Keratinocyte (primary cell): Measurements from ENCODE around the gene BCAS3. TPM values are rescaled to one million over a fixed set of nuclear protein-coding genes. Genes with fewer than 3 reads are reported as not detected.

Experiments used
- DNase-seq: peaks from one replicate; pipeline ENCODE4 v3.0.0-alpha.2; 2011; ENCODE audit warnings: low read depth, missing footprints, low spot score
- FAIRE-seq: peaks from 2 replicates; lab custom pipeline; 2011; peaks lifted over from hg19 to GRCh38; lab: Jason Lieb, UNC
- H2AFZ ChIP-seq: 2 replicates; pipeline ENCODE4 v1.6.0; 2012; ENCODE audit warnings: low read length, control low read depth, inconsistent platforms; ENCODE audit not compliant: control insufficient read depth
- H3K27ac ChIP-seq: 2 replicates; pipeline ENCODE4 v1.5.1; 2011; ENCODE audit warnings: low read length; ENCODE audit not compliant: control insufficient read depth, insufficient read depth
- H3K27me3 ChIP-seq: 3 replicates; pipeline ENCODE4 v1.6.0; 2011; ENCODE audit warnings: low read length; ENCODE audit not compliant: control insufficient read depth, insufficient read depth; ENCODE audit errors: extremely low read depth
- H3K36me3 ChIP-seq, 2 experiments: 2 replicates in 1 of 2; 3 replicates in 1 of 2; pipeline ENCODE4 v1.5.1; 2011; ENCODE audit warnings: low read length in 2 of 2, mild to moderate bottlenecking in 1 of 2; ENCODE audit not compliant: control insufficient read depth in 2 of 2, insufficient read depth in 2 of 2; ENCODE audit errors: extremely low read depth in 1 of 2
- H3K4me1 ChIP-seq: 3 replicates; pipeline ENCODE4 v1.5.1; 2011; ENCODE audit warnings: low read length; ENCODE audit not compliant: control insufficient read depth, insufficient read depth; ENCODE audit errors: extremely low read depth
- H3K4me2 ChIP-seq: 3 replicates; pipeline ENCODE4 v1.6.0; 2011; ENCODE audit warnings: low read depth, low read length; ENCODE audit not compliant: control insufficient read depth, insufficient read depth; ENCODE audit errors: extremely low read depth
- H3K4me3 ChIP-seq, 3 experiments: fragments of 200-600 bp in 1 of 3; sonication (generic) in 1 of 3; 2 replicates in 2 of 3; 3 replicates in 1 of 3; pipeline ENCODE4 v1.5.1; 2011 to 2016; ENCODE audit warnings: low read length in 3 of 3, mild to moderate bottlenecking in 3 of 3, control low read depth in 2 of 3, inconsistent platforms in 1 of 3, low read depth in 1 of 3, mixed read lengths in 1 of 3, mixed run types in 1 of 3, moderate library complexity in 1 of 3; ENCODE audit not compliant: control insufficient read depth in 2 of 3, insufficient read depth in 2 of 3; ENCODE audit errors: extremely low read depth in 1 of 3
- H3K79me2 ChIP-seq: 2 replicates; pipeline ENCODE4 v1.6.0; 2012; ENCODE audit warnings: low read length; ENCODE audit not compliant: control insufficient read depth, insufficient read depth
- H3K9ac ChIP-seq: 3 replicates; pipeline ENCODE4 v1.6.0; 2011; ENCODE audit warnings: low read length; ENCODE audit not compliant: control insufficient read depth, insufficient read depth; ENCODE audit errors: extremely low read depth
- H3K9me1 ChIP-seq: 3 replicates; pipeline ENCODE4 v1.6.0; 2011; ENCODE audit warnings: low read length; ENCODE audit not compliant: control insufficient read depth, insufficient read depth; ENCODE audit errors: extremely low read depth
- H3K9me3 ChIP-seq: 2 replicates; pipeline ENCODE4 v1.5.1; 2012; ENCODE audit warnings: low read depth, low read length; ENCODE audit not compliant: control insufficient read depth
- H4K20me1 ChIP-seq: 3 replicates; pipeline ENCODE4 v1.6.0; 2011; ENCODE audit warnings: low read length; ENCODE audit not compliant: control insufficient read depth, insufficient read depth; ENCODE audit errors: extremely low read depth
- CTCF ChIP-seq, 3 experiments: IDR thresholded peaks in 1 of 3; conservative IDR thresholded peaks in 1 of 3; optimal IDR thresholded peaks in 1 of 3; 2 replicates in 2 of 3; 3 replicates in 1 of 3; pipeline versions ENCODE3 to v1.5.1; 2011; ENCODE audit warnings: low read length in 3 of 3, mild to moderate bottlenecking in 3 of 3, moderate library complexity in 2 of 3, control low read depth in 1 of 3, inconsistent platforms in 1 of 3; ENCODE audit not compliant: insufficient read depth in 2 of 3; ENCODE audit errors: extremely low read depth in 1 of 3
- EZH2 ChIP-seq: IDR thresholded peaks from one replicate; pipeline ENCODE4 v1.6.1; 2012; ENCODE audit warnings: inconsistent platforms, mild to moderate bottlenecking, low read length, moderate library complexity
- dilution Hi-C: fragments of 300-500 bp; cut with MboI; formaldehyde crosslinking; loops from one replicate; pipeline ENCODE4 v1.7.0; 2020; ENCODE audit warnings: low sequenced_read_pairs; ENCODE audit not compliant: extremely low pct_ligation_motif_present
- polyA plus RNA-seq, 5 experiments: library from polyadenylated mRNA; depleted of rRNA in 3 of 5; stranded (reverse) in 3 of 5; stranded (forward) in 1 of 5; unstranded in 1 of 5; fragments of >200 nt; gene quantifications; 1 replicate in 1 of 5; 2 replicates in 3 of 5; 3 replicates in 1 of 5; pipeline versions ENCODE4 v1.2.1 to v1.2.3, GENCODE V29; 2011 to 2012; ENCODE audit warnings: missing spikeins in 2 of 5, low read depth in 1 of 5, low replicate concordance in 1 of 5

The BCAS3 gene
- polyA plus RNA-seq, 1 donor (not counting 4 experiments of a cell fraction or from before 2014, with no cell fraction given), result 11.8 TPM

GRCh38 chr17:60989379-60989778 lies 311.7 kb downstream of the BCAS3 start:
- no peaks in the 10 kb centered on the region for H3K9me3 ChIP-seq
- H2AFZ ChIP-seq, result no peak overlapping the region
- H3K27ac ChIP-seq, result no peak overlapping the region
- no peak overlapping the region for H3K9ac ChIP-seq
- no peak overlapping the region for H3K4me3 ChIP-seq
- H3K79me2 ChIP-seq, result no peaks in the 10 kb centered on the region
- no peak overlapping the region for H3K4me2 ChIP-seq
- no peaks in the 10 kb centered on the region for H3K27me3 ChIP-seq
- H3K9me1 ChIP-seq, result no peaks in the 10 kb centered on the region
- no peaks in the 10 kb centered on the region for H3K36me3 ChIP-seq
- FAIRE-seq (no peak), DNase-seq (no peak)
- no peak for TF ChIP-seq EZH2
- no peak for TF ChIP-seq CTCF (optimal IDR thresholded peaks at IDR 0.05 in 1 of 3, IDR thresholded peaks at IDR 0.05 in 1 of 3, conservative IDR thresholded peaks at IDR 0.05 in 1 of 3; ENCODE audit: extremely low read depth in 1 of 3, insufficient read depth in 2 of 3, low read length in 3 of 3)
- no peaks in the 10 kb centered on the region for H3K4me1 ChIP-seq
- H4K20me1 ChIP-seq, result no peaks in the 10 kb centered on the region
- dilution Hi-C loops, result no loop called here

GRCh38 chr17:60989846-60990245 lies 312.2 kb downstream of the BCAS3 start:
- Histone ChIP-seq H3K27ac (no peak overlapping the region), H3K9me1 (no peaks in the 10 kb centered on the region), H3K9ac (no peak overlapping the region), H3K27me3 (no peaks in the 10 kb centered on the region), H3K4me2 (no peak overlapping the region), H3K4me3 (no peak overlapping the region), H3K79me2 (no peaks in the 10 kb centered on the region), H2AFZ (no peak overlapping the region), H3K9me3 (no peaks in the 10 kb centered on the region), H3K4me1 (no peaks in the 10 kb centered on the region), H4K20me1 (no peaks in the 10 kb centered on the region), H3K36me3 (no peaks in the 10 kb centered on the region)
- no peak for FAIRE-seq
- TF ChIP-seq CTCF (optimal IDR thresholded peaks at IDR 0.05 in 1 of 3, IDR thresholded peaks at IDR 0.05 in 1 of 3, conservative IDR thresholded peaks at IDR 0.05 in 1 of 3; ENCODE audit: extremely low read depth in 1 of 3, insufficient read depth in 2 of 3, low read length in 3 of 3), result no peak
- no peak for TF ChIP-seq EZH2
- dilution Hi-C loops, result no loop called here
- DNase-seq, result no peak
